SK-N-SH treated with all-trans-retinoic acid at 6 μM for 48 hours (cell line): ENCODE measurements around the gene ZNF700.

Experiments used
- OSR1 ChIP-seq: fragments of 250-450 bp; sonication (Bioruptor Pico); IDR thresholded peaks from 2 replicates; pipeline ENCODE4 v1.8.0; 2022; ENCODE audit warnings: moderate library complexity, mild to moderate bottlenecking, inconsistent platforms
- TSHZ2 ChIP-seq: fragments of 250-450 bp; sonication (Bioruptor Pico); IDR thresholded peaks from 2 replicates; pipeline ENCODE4 v1.5.0; 2020; ENCODE audit warnings: mild to moderate bottlenecking, moderate library complexity
- ZFP3 ChIP-seq: fragments of 250-450 bp; sonication (Bioruptor Pico); IDR thresholded peaks from 2 replicates; pipeline ENCODE4 v1.5.0; 2020; ENCODE audit warnings: mild to moderate bottlenecking, moderate library complexity
- TF ChIP-seq, protein P1 (sequence below): fragments of 250-450 bp; sonication (Bioruptor Pico); IDR thresholded peaks from 2 replicates; pipeline ENCODE4 v1.8.0; 2020; ENCODE audit warnings: mild to moderate bottlenecking, moderate library complexity, borderline replicate concordance

- TF ChIP-seq, protein P1, sequence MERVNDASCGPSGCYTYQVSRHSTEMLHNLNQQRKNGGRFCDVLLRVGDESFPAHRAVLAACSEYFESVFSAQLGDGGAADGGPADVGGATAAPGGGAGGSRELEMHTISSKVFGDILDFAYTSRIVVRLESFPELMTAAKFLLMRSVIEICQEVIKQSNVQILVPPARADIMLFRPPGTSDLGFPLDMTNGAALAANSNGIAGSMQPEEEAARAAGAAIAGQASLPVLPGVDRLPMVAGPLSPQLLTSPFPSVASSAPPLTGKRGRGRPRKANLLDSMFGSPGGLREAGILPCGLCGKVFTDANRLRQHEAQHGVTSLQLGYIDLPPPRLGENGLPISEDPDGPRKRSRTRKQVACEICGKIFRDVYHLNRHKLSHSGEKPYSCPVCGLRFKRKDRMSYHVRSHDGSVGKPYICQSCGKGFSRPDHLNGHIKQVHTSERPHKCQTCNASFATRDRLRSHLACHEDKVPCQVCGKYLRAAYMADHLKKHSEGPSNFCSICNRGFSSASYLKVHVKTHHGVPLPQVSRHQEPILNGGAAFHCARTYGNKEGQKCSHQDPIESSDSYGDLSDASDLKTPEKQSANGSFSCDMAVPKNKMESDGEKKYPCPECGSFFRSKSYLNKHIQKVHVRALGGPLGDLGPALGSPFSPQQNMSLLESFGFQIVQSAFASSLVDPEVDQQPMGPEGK (CRISPR knock-in tag) = no peak
- TF ChIP-seq OSR1 (CRISPR knock-in tag) = no peak
- TF ChIP-seq ZFP3 (CRISPR knock-in tag) = no peak
- no peak for TF ChIP-seq TSHZ2
Observed at GRCh38 chr19:11970174-11970573, 45.3 kb downstream of the ZNF700 start.
